Trophoblast cell (in vitro differentiated cells and primary cell): ENCODE measurements around the gene LRMDA.

Source experiments
- DNase-seq, 2 donors: peaks; one replicate each; pipeline ENCODE4 v3.0.0-alpha.2; 2016
- H2AFZ ChIP-seq: 2 replicates; pipeline ENCODE4 v1.6.1; 2013; ENCODE audit warnings: low read length, moderate library complexity, mild to moderate bottlenecking; ENCODE audit not compliant: insufficient read depth, poor library complexity
- H2AK5ac ChIP-seq: 2 replicates; pipeline ENCODE4 v1.6.1; 2013; ENCODE audit warnings: mild to moderate bottlenecking, low read length
- H2BK120ac ChIP-seq: 2 replicates; pipeline ENCODE4 v1.6.1; 2013; ENCODE audit warnings: low read length, mild to moderate bottlenecking, moderate library complexity; ENCODE audit not compliant: insufficient read depth, poor library complexity
- H2BK12ac ChIP-seq: 2 replicates; pipeline ENCODE4 v1.6.1; 2013; ENCODE audit warnings: mild to moderate bottlenecking, low read length, moderate library complexity
- H2BK5ac ChIP-seq: 2 replicates; pipeline ENCODE4 v1.6.1; 2013; ENCODE audit warnings: low read length, low read depth, moderate library complexity, mild to moderate bottlenecking; ENCODE audit not compliant: poor library complexity
- H3K14ac ChIP-seq: 2 replicates; pipeline ENCODE4 v1.6.1; 2013; ENCODE audit warnings: mild to moderate bottlenecking, low read length
- H3K18ac ChIP-seq: 2 replicates; pipeline ENCODE4 v1.6.1; 2013; ENCODE audit warnings: mild to moderate bottlenecking, low read length
- H3K23ac ChIP-seq: 2 replicates; pipeline ENCODE4 v1.6.1; 2013; ENCODE audit warnings: low read length
- H3K27ac ChIP-seq: 2 replicates; pipeline ENCODE4 v1.5.1; 2013; ENCODE audit warnings: low read depth, mild to moderate bottlenecking, inconsistent platforms, low read length, moderate library complexity
- H3K27me3 ChIP-seq: 2 replicates; pipeline ENCODE4 v1.6.1; 2013; ENCODE audit warnings: inconsistent platforms, mild to moderate bottlenecking, low read length, moderate library complexity; ENCODE audit not compliant: insufficient read depth
- H3K36me3 ChIP-seq, 2 experiments: 1 replicate in 1 of 2; 2 replicates in 1 of 2; pipeline ENCODE4 v1.6.1; 2013; ENCODE audit warnings: low read length in 2 of 2, mild to moderate bottlenecking in 2 of 2, moderate library complexity in 1 of 2; ENCODE audit not compliant: insufficient read depth in 2 of 2, control insufficient read depth in 1 of 2
- H3K4ac ChIP-seq: 2 replicates; pipeline ENCODE4 v1.6.1; 2013; ENCODE audit warnings: low read depth, mild to moderate bottlenecking, low read length, moderate library complexity
- H3K4me1 ChIP-seq, 2 experiments: 1 replicate in 1 of 2; 2 replicates in 1 of 2; pipeline ENCODE4 v1.6.1; 2013; ENCODE audit warnings: low read length in 2 of 2, mild to moderate bottlenecking in 2 of 2, moderate library complexity in 1 of 2; ENCODE audit not compliant: insufficient read depth in 2 of 2, control insufficient read depth in 1 of 2
- H3K4me2 ChIP-seq: 2 replicates; pipeline ENCODE4 v1.6.1; 2013; ENCODE audit warnings: inconsistent platforms, mild to moderate bottlenecking, low read length, moderate library complexity
- H3K4me3 ChIP-seq: 2 replicates; pipeline ENCODE4 v1.5.1; 2013; ENCODE audit warnings: mild to moderate bottlenecking, low read depth, low read length, inconsistent platforms
- H3K79me1 ChIP-seq: one replicate; pipeline ENCODE4 v1.6.1; 2013; ENCODE audit warnings: low read length
- H3K79me2 ChIP-seq: 2 replicates; pipeline ENCODE4 v1.6.1; 2013; ENCODE audit warnings: low read length, mild to moderate bottlenecking; ENCODE audit not compliant: control insufficient read depth, insufficient read depth, poor library complexity
- H3K9ac ChIP-seq: 2 replicates; pipeline ENCODE4 v1.6.1; 2013; ENCODE audit warnings: mild to moderate bottlenecking, low read length
- H3K9me3 ChIP-seq: 2 replicates; pipeline ENCODE4 v1.6.1; 2013; ENCODE audit warnings: low read depth, mild to moderate bottlenecking, control low read depth, inconsistent platforms, low read length; ENCODE audit not compliant: insufficient read depth
- H4K12ac ChIP-seq: 2 replicates; pipeline ENCODE4 v1.6.1; 2013; ENCODE audit warnings: low read depth, mild to moderate bottlenecking, low read length, moderate library complexity
- H4K8ac ChIP-seq: 2 replicates; pipeline ENCODE4 v1.6.1; 2013; ENCODE audit warnings: low read depth, mild to moderate bottlenecking, low read length, moderate library complexity
- H4K91ac ChIP-seq: one replicate; pipeline ENCODE4 v1.6.1; 2013; ENCODE audit warnings: low read depth, mild to moderate bottlenecking, low read length, moderate library complexity
- WGBS: extraction: QIAGEN DNeasy Blood & Tissue Kit; methylation state at CpG from one replicate; pipeline ENCODE4 v1.1.7; 2013; ENCODE audit warnings: missing lambda C conversion rate; ENCODE audit not compliant: insufficient read length, insufficient coverage; ENCODE audit errors: extremely low coverage; 5-methylcytosine and 5-hydroxymethylcytosine counted together

LRMDA gene

GRCh38 chr10:75556320-75556719, 124.9 kb downstream of the LRMDA start:
- H3K14ac ChIP-seq, result no peak overlapping the region
- H3K9ac ChIP-seq, result no peak overlapping the region
- H3K79me1 ChIP-seq, result no peaks in the 10 kb centered on the region
- H3K27ac ChIP-seq, result no peak overlapping the region
- H4K91ac ChIP-seq, result no peak overlapping the region
- no peak overlapping the region for H4K12ac ChIP-seq
- no peak overlapping the region for H3K23ac ChIP-seq
- H3K79me2 ChIP-seq, result no peaks in the 10 kb centered on the region
- no peak overlapping the region for H3K18ac ChIP-seq
- H2BK12ac ChIP-seq, result no peak overlapping the region
- no CpG with 5 or more reads among the region's 2 CpGs for WGBS
- no peak overlapping the region for H3K4me2 ChIP-seq
- no peak overlapping the region for H2BK120ac ChIP-seq
- peaks cover 1% of the 10 kb centered on the region for H3K9me3 ChIP-seq
- no peaks in the 10 kb centered on the region for H3K4me1 ChIP-seq
- H2BK5ac ChIP-seq, result no peak overlapping the region
- DNase-seq, result no peak
- H4K8ac ChIP-seq, result no peak overlapping the region
- H2AK5ac ChIP-seq, result no peak overlapping the region
- H2AFZ ChIP-seq, result no peak overlapping the region
- H3K27me3 ChIP-seq, result no peaks in the 10 kb centered on the region
- no peak overlapping the region for H3K4me3 ChIP-seq
- H3K36me3 ChIP-seq, result no peaks in the 10 kb centered on the region
- H3K4ac ChIP-seq, result no peak overlapping the region

- no peak overlapping the region for H2BK120ac ChIP-seq
- H3K4me3 ChIP-seq, result no peak overlapping the region
- no peak overlapping the region for H3K27ac ChIP-seq
- H3K4ac ChIP-seq, result no peak overlapping the region
- no peak overlapping the region for H3K9ac ChIP-seq
- H2AK5ac ChIP-seq, result no peak overlapping the region
- H4K91ac ChIP-seq, result no peak overlapping the region
- no peaks in the 10 kb centered on the region for H3K36me3 ChIP-seq
- H3K18ac ChIP-seq, result no peak overlapping the region
- no peak overlapping the region for H2AFZ ChIP-seq
- H4K12ac ChIP-seq, result no peak overlapping the region
- no peak overlapping the region for H4K8ac ChIP-seq
- DNase-seq, result no peak
- H3K79me2 ChIP-seq, result no peaks in the 10 kb centered on the region
- no peaks in the 10 kb centered on the region for H3K27me3 ChIP-seq
- H3K23ac ChIP-seq, result no peak overlapping the region
- H3K14ac ChIP-seq, result no peak overlapping the region
- no peaks in the 10 kb centered on the region for H3K4me1 ChIP-seq
- H3K4me2 ChIP-seq, result no peak overlapping the region
- H3K79me1 ChIP-seq, result no peaks in the 10 kb centered on the region
- no peak overlapping the region for H2BK5ac ChIP-seq
- no peak overlapping the region for H2BK12ac ChIP-seq
- H3K9me3 ChIP-seq, result peaks cover 4% of the 10 kb centered on the region
- no CpG with 5 or more reads among the region's 5 CpGs for WGBS
Observed at GRCh38 chr10:75565286-75566251, 134.1 kb downstream of the LRMDA start.

- Histone ChIP-seq H3K79me1 (no peaks in the 10 kb centered on the region), H3K4ac (no peak overlapping the region), H3K9ac (no peak overlapping the region), H3K4me2 (no peak overlapping the region), H3K14ac (no peak overlapping the region), H3K27ac (no peak overlapping the region), H3K4me1 (no peaks in the 10 kb centered on the region), H4K8ac (no peak overlapping the region), H4K91ac (no peak overlapping the region), H2BK12ac (no peak overlapping the region), H4K12ac (no peak overlapping the region), H2BK120ac (no peak overlapping the region), H3K79me2 (no peaks in the 10 kb centered on the region), H3K23ac (no peak overlapping the region), H2BK5ac (no peak overlapping the region), H3K18ac (no peak overlapping the region), H2AFZ (no peak overlapping the region), H3K9me3 (peaks cover 4% of the 10 kb centered on the region), H3K4me3 (no peak overlapping the region), H2AK5ac (no peak overlapping the region), H3K36me3 (no peaks in the 10 kb centered on the region), H3K27me3 (no peaks in the 10 kb centered on the region)
- WGBS, result no CpG with 5 or more reads among the region's 1 CpG
- no peak for DNase-seq
Observed at GRCh38 chr10:75568450-75569130, 137.2 kb downstream of the LRMDA start.

GRCh38 chr10:75569506-75569905, 138.1 kb downstream of the LRMDA start:
- Histone ChIP-seq H3K14ac (no peak overlapping the region), H2AFZ (no peak overlapping the region), H3K4me1 (no peaks in the 10 kb centered on the region), H3K36me3 (no peaks in the 10 kb centered on the region), H3K27ac (no peak overlapping the region), H3K4me3 (no peak overlapping the region), H3K27me3 (no peaks in the 10 kb centered on the region), H2BK5ac (no peak overlapping the region), H3K9me3 (peaks cover 1% of the 10 kb centered on the region), H3K79me1 (no peaks in the 10 kb centered on the region), H2BK120ac (no peak overlapping the region), H2AK5ac (no peak overlapping the region), H4K12ac (no peak overlapping the region), H4K91ac (no peak overlapping the region), H3K79me2 (no peaks in the 10 kb centered on the region), H3K18ac (no peak overlapping the region), H4K8ac (no peak overlapping the region), H3K9ac (no peak overlapping the region), H3K4me2 (no peak overlapping the region), H2BK12ac (no peak overlapping the region), H3K4ac (no peak overlapping the region), H3K23ac (no peak overlapping the region)
- no peak for DNase-seq
- WGBS, result no CpG with 5 or more reads among the region's 1 CpG
